ENCODE data around the gene RNASE2. TPM values are rescaled to one million over a fixed set of nuclear protein-coding genes. Genes with fewer than 3 reads are reported as not detected.
A peak's percentile ranks its signal among the peaks of the same experiment; 100 is the strongest.

RNASE2 gene
- total RNA-seq, 1 experiment from 2014 or later: not detected

GRCh38 chr14:20998674-20999366 is 43.5 kb downstream of the RNASE2 start, which contains the start of gene SLC39A2:
Gene SLC39A2 (plus strand): TSS chr14:20999293. CDS start chr14:20999447, 154 bp downstream.
- ChIA-PET POLR2A (ENCODE audit: low non-redundant PET) (no interaction called here), CTCF (interaction anchor here (0.6 to 0.9 kb wide), 2 partner anchors 16 to 26 kb away, joined by 3 read pairs; no protein-coding TSS in a partner anchor)
- no TSS peak for BruUV-seq (replicated peaks)
- no peak within 1 kb of the TSS for H3K27ac ChIP-seq (ENCODE audit: low read depth, low read length, poor library complexity, severe bottlenecking)
- intact Hi-C loops (cut with micrococcal nuclease; ENCODE audit: unreplicated experiment): no loop called here
- peaks cover 8% of the 10 kb centered on the region for H3K4me1 ChIP-seq (ENCODE audit: insufficient read depth, low read length, poor library complexity, severe bottlenecking)
- peaks cover 35% of the 10 kb centered on the region for H3K36me3 ChIP-seq (ENCODE audit: insufficient read depth, low read length, poor library complexity, severe bottlenecking)
- no peak within 1 kb of the TSS for H3K4me3 ChIP-seq (ENCODE audit: low read depth, low read length, poor library complexity, severe bottlenecking)
- TF ChIP-seq EZH2 (IDR thresholded peaks at IDR 0.05; ENCODE audit: borderline replicate concordance, low read depth, low read length, poor library complexity, severe bottlenecking) (no peak), CTCF (conservative IDR thresholded peaks at IDR 0.05; ENCODE audit: low read depth, low read length) (no peak)
- H3K9me3 ChIP-seq (ENCODE audit: low read depth, low read length, poor library complexity, severe bottlenecking): no peaks in the 10 kb centered on the region
- peak; percentile 84 for DNase-seq (ENCODE audit: low spot score)
- no peaks in the 10 kb centered on the region for H3K27me3 ChIP-seq (replicated peaks; ENCODE audit: insufficient read depth, low read depth, low read length, poor library complexity)

- no TSS peak for BruUV-seq (replicated peaks)
- TF ChIP-seq EZH2 (IDR thresholded peaks at IDR 0.05; ENCODE audit: borderline replicate concordance, low read depth, low read length, poor library complexity, severe bottlenecking) (no peak), CTCF (conservative IDR thresholded peaks at IDR 0.05; ENCODE audit: low read depth, low read length) (no peak)
- peaks cover 27% of the 10 kb centered on the region for H3K36me3 ChIP-seq (ENCODE audit: insufficient read depth, low read length, poor library complexity, severe bottlenecking)
- DNase-seq (ENCODE audit: low spot score): no peak
- POLR2A ChIA-PET (ENCODE audit: low non-redundant PET): no interaction called here
- intact Hi-C loops (cut with micrococcal nuclease; ENCODE audit: unreplicated experiment): no loop called here
- CTCF ChIA-PET: no interaction called here
- peaks cover 8% of the 10 kb centered on the region for H3K4me1 ChIP-seq (ENCODE audit: insufficient read depth, low read length, poor library complexity, severe bottlenecking)
- H3K27me3 ChIP-seq (replicated peaks; ENCODE audit: insufficient read depth, low read depth, low read length, poor library complexity): no peaks in the 10 kb centered on the region
- H3K9me3 ChIP-seq (ENCODE audit: low read depth, low read length, poor library complexity, severe bottlenecking): no peaks in the 10 kb centered on the region
- no peak overlapping the region for H3K4me3 ChIP-seq (ENCODE audit: low read depth, low read length, poor library complexity, severe bottlenecking)
- H3K27ac ChIP-seq (ENCODE audit: low read depth, low read length, poor library complexity, severe bottlenecking): no peak overlapping the region
Measured at GRCh38 chr14:20999591-20999990, 44.3 kb downstream of the RNASE2 start.

GRCh38 chr14:21001218-21001617 is 45.9 kb downstream of the RNASE2 start:
- DNase-seq (ENCODE audit: low spot score): no peak
- Histone ChIP-seq H3K36me3 (ENCODE audit: insufficient read depth, low read length, poor library complexity, severe bottlenecking) (peaks cover 11% of the 10 kb centered on the region), H3K27ac (ENCODE audit: low read depth, low read length, poor library complexity, severe bottlenecking) (no peak overlapping the region), H3K9me3 (ENCODE audit: low read depth, low read length, poor library complexity, severe bottlenecking) (no peaks in the 10 kb centered on the region), H3K27me3 (replicated peaks; ENCODE audit: insufficient read depth, low read depth, low read length, poor library complexity) (no peaks in the 10 kb centered on the region), H3K4me3 (ENCODE audit: low read depth, low read length, poor library complexity, severe bottlenecking) (no peak overlapping the region), H3K4me1 (ENCODE audit: insufficient read depth, low read length, poor library complexity, severe bottlenecking) (peaks cover 8% of the 10 kb centered on the region)
- BruUV-seq (replicated peaks): no TSS peak
- intact Hi-C loops (cut with micrococcal nuclease; ENCODE audit: unreplicated experiment): no loop called here
- POLR2A ChIA-PET (ENCODE audit: low non-redundant PET): no interaction called here
- TF ChIP-seq EZH2 (IDR thresholded peaks at IDR 0.05; ENCODE audit: borderline replicate concordance, low read depth, low read length, poor library complexity, severe bottlenecking): no peak
- no peak for TF ChIP-seq CTCF (conservative IDR thresholded peaks at IDR 0.05; ENCODE audit: low read depth, low read length)
- CTCF ChIA-PET: interaction anchor here (1.0 kb wide), 1 partner anchor 14 kb away, joined by 3 read pairs; no protein-coding TSS in a partner anchor

Data from A673 (cell line).